Activated CD4-positive, CD25-positive, alpha-beta regulatory T cell treated with anti-CD3 and anti-CD28 coated beads, Interleukin-2, amount 50 U/mL, for 24 hours (primary cell): Measurements from ENCODE around the gene MRPL37.
A peak's percentile ranks its signal among the peaks of the same experiment; 100 is the strongest.

Experiments
- ATAC-seq, 2 donors: fragments of 150-1000 bp; cut with Tn5 transposase; one replicate each; pipeline ENCODE4 v1.10.0; 2021; ENCODE audit warnings: mild to moderate bottlenecking in 1 of 2, moderate library complexity in 1 of 2

Gene MRPL37

GRCh38 chr1:54241364-54241763 is 41.4 kb downstream of the MRPL37 start:
- ATAC-seq = no peak

- ATAC-seq = no peak
These were observed 43.1 kb downstream of the MRPL37 start for GRCh38 chr1:54243022-54243421.

GRCh38 chr1:54244655-54245054 is 44.7 kb downstream of the MRPL37 start:
- no peak for ATAC-seq

- ATAC-seq = no peak
These were observed 45.5 kb downstream of the MRPL37 start for GRCh38 chr1:54245501-54245900.

GRCh38 chr1:54246116-54246721 is 46.3 kb downstream of the MRPL37 start:
- ATAC-seq = no peak

GRCh38 chr1:54247863-54248515 is 48.0 kb downstream of the MRPL37 start:
- no peak for ATAC-seq

- ATAC-seq = no peak
These were observed 49.0 kb downstream of the MRPL37 start for GRCh38 chr1:54248966-54249365.

GRCh38 chr1:54249819-54250435 is 50.0 kb downstream of the MRPL37 start:
- ATAC-seq = no peak

- no peak for ATAC-seq
These were observed 50.7 kb downstream of the MRPL37 start for GRCh38 chr1:54250670-54251069.

GRCh38 chr1:54252371-54252936 is 52.5 kb downstream of the MRPL37 start:
- ATAC-seq = no peak

- peak in 1 of 2 donors; percentile 21 for ATAC-seq
These were observed 53.5 kb downstream of the MRPL37 start for GRCh38 chr1:54253480-54253879.

- ATAC-seq = no peak
These were observed 54.1 kb downstream of the MRPL37 start for GRCh38 chr1:54254055-54254454.

- ATAC-seq = no peak
These were observed 55.2 kb downstream of the MRPL37 start for GRCh38 chr1:54255026-54255702.

- ATAC-seq = no peak
These were observed 56.8 kb downstream of the MRPL37 start for GRCh38 chr1:54256522-54257345.

GRCh38 chr1:54257346-54257620 is 57.3 kb downstream of the MRPL37 start:
- ATAC-seq = no peak

GRCh38 chr1:54257876-54258275 is 57.9 kb downstream of the MRPL37 start:
- no peak for ATAC-seq

- ATAC-seq = no peak
These were observed 59.7 kb downstream of the MRPL37 start for GRCh38 chr1:54259546-54260140.

- ATAC-seq = no peak
These were observed 60.8 kb downstream of the MRPL37 start for GRCh38 chr1:54260810-54261209.

- no peak for ATAC-seq
These were observed 62.3 kb downstream of the MRPL37 start for GRCh38 chr1:54262244-54262643.

GRCh38 chr1:54263601-54264226 is 63.7 kb downstream of the MRPL37 start:
- no peak for ATAC-seq

GRCh38 chr1:54265126-54265525 is 65.2 kb downstream of the MRPL37 start:
- no peak for ATAC-seq

GRCh38 chr1:54265659-54266058 is 65.7 kb downstream of the MRPL37 start:
- ATAC-seq = no peak
